Coronary artery (tissue), 2 donors: ENCODE results near the gene TRHDE.

Source experiments
- DNase-seq: peaks from one replicate; pipeline ENCODE4 v3.0.0-alpha.2; 2017; ENCODE audit warnings: low spot score
- H3K27ac ChIP-seq, 2 donors: fragments of 200-600 bp; sonication (generic); one replicate each; pipeline ENCODE4 v1.5.1; 2016 to 2019
- H3K4me3 ChIP-seq: fragments of 200-600 bp; sonication (generic); 2 replicates; pipeline ENCODE4 v1.5.1; 2016; ENCODE audit warnings: mild to moderate bottlenecking, moderate library complexity
- TF ChIP-seq, protein P1 (sequence below): fragments of 200-600 bp; sonication (generic); IDR thresholded peaks from one replicate; pipeline ENCODE4 v1.5.1; 2019; ENCODE audit warnings: antibody characterized with exemption

TRHDE gene

DNA sequence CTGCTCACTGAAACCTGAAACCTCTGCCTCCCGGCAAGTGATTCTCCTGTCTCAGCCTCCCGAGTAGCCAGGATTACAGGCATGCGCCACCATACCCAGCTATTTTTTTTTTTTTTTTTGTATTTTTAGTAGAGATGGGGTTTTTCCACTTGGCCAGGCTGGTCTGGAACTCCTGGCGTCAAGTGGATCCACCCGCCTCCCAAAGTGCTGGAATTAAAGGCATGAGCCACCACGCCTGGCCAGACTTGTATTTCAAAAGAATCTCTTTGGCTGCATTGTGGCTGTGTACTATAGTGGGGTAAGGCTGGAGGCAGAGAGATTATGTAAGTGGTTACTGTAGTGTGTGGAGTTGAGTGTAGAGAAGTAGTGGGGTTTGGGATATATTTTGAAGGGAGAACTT lies 35.1 kb downstream of the TRHDE start:
- DNase-seq, result no peak
- TF ChIP-seq, protein P1, sequence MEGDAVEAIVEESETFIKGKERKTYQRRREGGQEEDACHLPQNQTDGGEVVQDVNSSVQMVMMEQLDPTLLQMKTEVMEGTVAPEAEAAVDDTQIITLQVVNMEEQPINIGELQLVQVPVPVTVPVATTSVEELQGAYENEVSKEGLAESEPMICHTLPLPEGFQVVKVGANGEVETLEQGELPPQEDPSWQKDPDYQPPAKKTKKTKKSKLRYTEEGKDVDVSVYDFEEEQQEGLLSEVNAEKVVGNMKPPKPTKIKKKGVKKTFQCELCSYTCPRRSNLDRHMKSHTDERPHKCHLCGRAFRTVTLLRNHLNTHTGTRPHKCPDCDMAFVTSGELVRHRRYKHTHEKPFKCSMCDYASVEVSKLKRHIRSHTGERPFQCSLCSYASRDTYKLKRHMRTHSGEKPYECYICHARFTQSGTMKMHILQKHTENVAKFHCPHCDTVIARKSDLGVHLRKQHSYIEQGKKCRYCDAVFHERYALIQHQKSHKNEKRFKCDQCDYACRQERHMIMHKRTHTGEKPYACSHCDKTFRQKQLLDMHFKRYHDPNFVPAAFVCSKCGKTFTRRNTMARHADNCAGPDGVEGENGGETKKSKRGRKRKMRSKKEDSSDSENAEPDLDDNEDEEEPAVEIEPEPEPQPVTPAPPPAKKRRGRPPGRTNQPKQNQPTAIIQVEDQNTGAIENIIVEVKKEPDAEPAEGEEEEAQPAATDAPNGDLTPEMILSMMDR, result no peak

DNA sequence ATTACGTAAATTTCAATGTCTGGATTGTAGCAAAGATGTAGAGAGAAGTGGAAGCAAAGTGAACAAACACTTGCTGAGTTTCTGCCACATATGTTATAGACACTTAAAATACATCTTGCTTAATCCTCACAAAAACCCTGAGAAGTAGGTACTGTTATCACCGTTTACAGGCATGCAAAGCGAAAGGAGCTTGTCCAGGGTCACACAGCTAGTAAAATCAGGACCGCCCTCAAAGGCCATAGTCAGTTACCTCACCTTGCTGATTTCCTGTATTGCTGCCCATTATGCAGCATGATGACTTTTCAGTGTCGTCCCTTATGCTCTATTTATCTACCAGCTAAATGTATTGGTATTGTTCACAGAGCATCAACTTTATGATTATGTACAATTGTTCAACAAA lies 39.8 kb downstream of the TRHDE start:
- Histone ChIP-seq H3K27ac (no peak overlapping the region), H3K4me3 (no peak overlapping the region)
- TF ChIP-seq, protein P1, result no peak
- no peak for DNase-seq

More for the DNA sequence above, 35.1 kb downstream of the TRHDE start:
- H3K27ac ChIP-seq, result no peak overlapping the region
- H3K4me3 ChIP-seq, result no peak overlapping the region

DNA sequence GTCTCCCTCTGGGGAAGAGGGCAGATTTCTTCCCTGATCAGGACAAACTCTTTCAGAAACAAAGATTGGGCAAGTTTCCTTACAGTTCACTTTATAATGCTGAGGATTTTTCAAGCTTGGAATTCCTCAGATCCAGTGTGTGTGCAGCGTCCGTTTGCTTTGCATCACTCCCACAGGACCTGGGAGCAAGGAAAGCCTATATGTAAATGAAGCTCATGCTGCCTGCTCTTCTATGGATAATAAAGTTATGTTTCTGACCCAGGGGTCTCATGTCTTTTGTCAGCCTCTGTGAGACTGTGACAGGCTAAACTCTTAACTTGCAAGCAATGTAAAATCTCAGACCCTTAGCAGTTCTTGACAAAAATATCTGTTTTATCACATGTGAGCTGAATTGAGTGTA lies 41.6 kb downstream of the TRHDE start:
- DNase-seq, result no peak
- TF ChIP-seq, protein P1, result no peak
- Histone ChIP-seq H3K4me3 (no peak overlapping the region), H3K27ac (no peak overlapping the region)

DNA sequence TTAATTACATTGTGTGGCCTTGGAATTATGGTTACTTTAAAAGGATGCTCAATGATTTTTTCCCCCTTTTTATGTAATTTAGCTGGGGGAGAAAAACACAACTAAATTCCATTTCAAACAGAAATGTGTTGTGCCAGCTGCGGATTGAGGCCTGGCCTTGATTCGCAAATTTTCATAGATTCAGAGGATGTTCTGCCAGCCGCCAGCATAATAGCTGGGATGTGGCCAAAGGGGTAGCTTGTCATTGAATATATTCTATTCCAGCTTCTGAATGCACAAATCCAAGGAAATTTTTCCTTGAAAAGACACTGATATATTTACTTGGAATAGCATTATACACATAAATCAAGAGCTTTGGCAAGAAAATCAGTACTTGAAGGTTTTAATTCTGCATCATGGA lies 43.7 kb downstream of the TRHDE start:
- Histone ChIP-seq H3K4me3 (no peak overlapping the region), H3K27ac (no peak overlapping the region)
- TF ChIP-seq, protein P1, result no peak
- DNase-seq, result no peak

DNA sequence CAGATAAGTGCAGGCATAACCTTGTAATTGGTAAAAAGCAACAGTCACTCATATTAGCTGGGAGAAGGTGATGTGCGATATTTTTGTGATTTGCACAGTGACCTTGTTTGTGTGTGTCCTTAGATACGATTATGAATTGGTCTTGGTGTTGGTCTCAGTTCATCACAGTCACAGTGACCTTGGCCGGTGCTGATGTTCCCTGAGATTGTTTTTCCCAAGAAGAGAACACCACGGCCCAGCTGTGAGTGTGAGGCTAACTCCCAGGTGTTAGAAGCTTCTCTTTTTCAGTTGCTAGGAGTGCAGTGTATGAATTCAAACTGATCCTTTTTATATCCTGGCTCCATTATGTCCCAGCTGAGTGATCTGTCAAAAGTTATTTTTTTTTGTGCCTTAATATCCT lies 46.2 kb downstream of the TRHDE start:
- no peak for DNase-seq
- TF ChIP-seq, protein P1, result no peak
- H3K27ac ChIP-seq, result no peak overlapping the region
- no peak overlapping the region for H3K4me3 ChIP-seq

DNA sequence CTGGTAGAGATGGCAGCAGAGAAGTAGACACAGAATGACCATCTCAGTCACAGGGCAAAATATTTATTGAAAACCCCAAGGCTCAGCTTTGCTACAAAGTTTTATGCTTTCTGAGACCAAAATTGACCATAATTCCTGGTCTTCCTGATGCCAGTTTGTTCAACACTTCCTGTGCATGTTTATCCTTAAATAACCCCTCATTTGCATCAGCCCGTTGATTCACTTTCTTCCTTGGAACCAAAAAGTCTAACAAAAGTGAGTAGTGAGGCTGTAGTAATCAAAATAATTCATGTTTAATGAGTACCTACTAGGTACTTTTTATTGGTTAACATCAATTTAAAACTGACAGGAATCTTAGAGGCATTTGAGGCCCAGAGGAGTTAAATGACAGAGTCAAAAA lies 51.7 kb downstream of the TRHDE start:
- DNase-seq, result no peak
- Histone ChIP-seq H3K4me3 (no peak overlapping the region), H3K27ac (no peak overlapping the region)
- TF ChIP-seq, protein P1, result no peak

DNA sequence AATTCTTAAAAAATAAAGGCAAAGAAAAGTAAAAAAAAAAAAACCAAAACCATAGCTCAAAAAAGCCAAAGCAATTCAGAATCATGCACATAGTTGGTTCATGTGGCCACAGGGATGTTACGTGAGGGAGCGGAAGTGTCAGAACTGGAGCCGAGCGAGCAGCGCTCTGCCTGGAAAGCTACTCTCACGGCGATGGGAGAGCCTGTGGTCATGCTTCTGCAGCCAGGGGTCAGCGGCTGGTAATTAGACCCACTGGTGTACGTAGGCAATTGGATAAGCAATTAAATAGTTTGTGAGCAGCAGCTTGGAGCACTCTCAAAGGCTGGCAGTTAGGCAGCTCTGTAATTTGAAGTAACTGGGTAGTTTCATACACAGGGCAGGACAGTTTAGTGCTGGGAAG lies 58.1 kb downstream of the TRHDE start:
- H3K4me3 ChIP-seq, result no peak overlapping the region
- no peak overlapping the region for H3K27ac ChIP-seq
- TF ChIP-seq, protein P1, result no peak
- no peak for DNase-seq
